Activated naive CD4-positive, alpha-beta T cell treated with anti-CD3 and anti-CD28 coated beads, Interleukin-2, amount 50 U/mL, for 72 hours (primary cell): ENCODE data around the gene DDC. TPM values are rescaled to one million over a fixed set of nuclear protein-coding genes. Genes with fewer than 3 reads are reported as not detected.
A peak's percentile ranks its signal among the peaks of the same experiment; 100 is the strongest.
"Not testable (repeated sequence)": the region's sequence is repeated elsewhere in the genome, so short reads cannot be mapped to it uniquely, and the experiment has no call there.

Experiments
- ATAC-seq, 2 donors: fragments of 150-1000 bp; cut with Tn5 transposase; 2 replicates each; pipeline ENCODE4 v1.10.0; 2021; ENCODE audit warnings: mild to moderate bottlenecking in 2 of 2, moderate library complexity in 2 of 2
- DNase-seq, 2 donors: peaks; one replicate each; pipeline ENCODE4 v3.0.0; 2021 to 2022; ENCODE audit warnings: low spot score in 2 of 2
- H3K27ac Mint-ChIP-seq, 2 donors: one replicate each; pipeline ENCODE4 v1.8.0; 2022; ENCODE audit warnings: mild to moderate bottlenecking in 2 of 2, mixed read lengths in 2 of 2
- H3K36me3 Mint-ChIP-seq, 2 donors: one replicate each; pipeline ENCODE4 v1.8.0; 2022; ENCODE audit warnings: mixed read lengths in 2 of 2
- H3K9me3 Mint-ChIP-seq, 2 donors: one replicate each; pipeline ENCODE4 v1.8.0; 2022; ENCODE audit warnings: mixed read lengths in 2 of 2
- total RNA-seq, 2 donors: library from RNA; stranded (reverse); gene quantifications; one replicate each; pipeline ENCODE4 v1.2.3, GENCODE V29; 2022

The DDC gene
- total RNA-seq, 2 donors from 2014 or later: 0.43 TPM; not detected in 1

DNA sequence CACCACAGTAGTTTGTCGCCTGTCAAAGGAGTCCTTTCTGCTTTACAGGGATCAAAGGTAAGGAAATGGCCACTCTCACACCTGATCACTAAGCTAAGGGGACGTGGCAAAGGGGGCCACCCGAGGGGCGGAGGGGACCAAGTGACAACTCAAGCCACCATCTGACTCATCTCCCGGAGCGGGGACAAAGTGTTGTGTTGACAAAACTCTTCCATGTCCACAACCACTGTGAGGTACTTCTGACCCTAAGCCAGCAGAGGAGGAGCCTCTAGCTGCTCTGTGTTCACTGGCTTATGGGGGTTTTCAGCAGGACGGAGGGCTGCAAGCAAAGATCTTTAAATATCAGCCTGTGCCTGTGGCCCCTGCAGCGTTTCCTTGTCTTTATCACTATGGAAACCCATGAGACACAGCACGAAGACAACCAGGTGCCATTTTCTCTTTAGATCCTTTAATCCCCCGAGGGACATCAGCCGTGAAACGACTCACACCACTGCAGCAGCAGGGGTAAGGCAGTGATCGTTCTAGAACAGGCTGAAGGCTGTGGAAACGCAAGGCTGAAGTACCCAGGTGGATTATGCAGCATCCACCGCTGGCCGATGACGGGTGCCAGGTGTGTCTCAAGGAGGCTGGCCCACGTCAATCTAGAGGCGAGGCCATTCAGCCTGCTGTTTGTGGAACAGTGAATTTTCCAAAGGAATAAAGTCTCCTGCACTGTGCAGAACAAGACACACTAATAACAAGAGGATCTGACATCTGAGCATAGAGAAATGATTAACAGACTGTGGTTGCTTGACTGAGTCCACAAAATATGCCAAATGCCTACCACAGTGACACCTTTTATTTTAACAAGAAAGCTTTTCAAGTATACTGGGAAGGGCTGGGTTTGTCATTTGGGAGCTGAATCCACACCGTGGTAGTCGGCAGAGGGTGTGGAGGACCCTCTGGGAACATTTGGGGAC lies 26.6 kb upstream of the DDC start:
- DNase-seq (no peak), ATAC-seq (no peak)
- H3K36me3 Mint-ChIP-seq: no peaks in the 10 kb centered on the region
- H3K9me3 Mint-ChIP-seq: no peaks in the 10 kb centered on the region
- H3K27ac Mint-ChIP-seq: no peak overlapping the region

DNA sequence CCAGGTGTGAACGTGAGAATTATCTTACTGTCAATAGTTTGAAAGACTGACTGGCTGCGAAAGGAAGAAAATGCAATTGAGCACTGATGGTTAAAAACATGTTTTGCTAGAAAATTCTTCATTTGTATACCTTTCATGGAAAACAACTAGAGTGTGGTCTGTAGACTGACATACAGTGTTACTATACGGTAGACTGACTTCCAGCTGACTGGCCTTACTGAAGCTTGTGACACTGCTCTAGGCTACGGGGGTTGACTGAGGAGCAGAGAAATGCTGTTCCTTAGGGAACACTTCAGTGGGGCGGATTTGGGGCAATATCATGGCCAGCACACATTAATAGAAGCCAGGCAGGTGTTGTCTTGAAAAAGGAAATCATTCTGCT lies 25.9 kb upstream of the DDC start:
- no peak overlapping the region for H3K27ac Mint-ChIP-seq
- no peak for DNase-seq
- H3K9me3 Mint-ChIP-seq: no peaks in the 10 kb centered on the region
- H3K36me3 Mint-ChIP-seq: no peaks in the 10 kb centered on the region
- no peak for ATAC-seq

DNA sequence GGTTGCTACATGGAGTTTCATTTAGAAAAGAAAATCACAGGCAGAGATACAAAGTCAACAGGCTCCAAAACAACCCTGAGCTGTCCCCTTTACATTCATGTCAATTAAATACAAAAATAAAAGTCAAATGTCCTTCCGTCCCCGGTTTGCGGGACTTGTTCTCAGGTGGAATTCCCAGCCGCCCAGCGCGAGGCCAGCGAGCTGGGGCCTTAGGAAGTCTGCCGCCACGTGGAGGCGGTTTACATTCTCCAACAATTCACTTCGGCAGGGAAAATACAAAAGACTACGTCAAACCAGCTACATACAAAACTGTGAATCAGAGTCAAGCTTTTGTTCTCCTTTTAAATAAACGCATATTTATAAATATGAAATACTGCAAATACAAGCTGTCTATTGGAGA lies 25.3 kb upstream of the DDC start:
- DNase-seq (no peak), ATAC-seq (no peak)
- Mint-ChIP-seq H3K9me3 (no peaks in the 10 kb centered on the region), H3K27ac (no peak overlapping the region), H3K36me3 (no peaks in the 10 kb centered on the region)

DNA sequence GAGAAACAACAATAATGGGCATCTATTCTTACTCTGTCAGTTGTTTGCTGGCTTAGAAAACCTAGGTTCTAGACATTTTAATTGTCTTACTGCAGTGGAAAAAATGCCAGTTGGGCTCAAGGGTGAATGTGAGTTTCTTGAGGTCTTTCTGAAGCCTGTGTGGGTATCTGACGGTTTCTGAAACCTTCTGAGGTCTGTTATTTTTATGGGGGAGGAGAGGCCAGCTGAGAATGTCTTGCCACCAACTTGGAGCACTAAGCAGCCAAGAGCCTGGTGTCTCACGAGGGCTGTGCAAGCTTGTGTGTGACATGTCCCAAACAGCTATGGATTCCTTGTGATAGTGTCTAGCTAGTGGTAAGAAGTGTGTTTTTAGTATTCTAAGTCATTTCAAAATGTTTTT lies 24.2 kb upstream of the DDC start:
- ATAC-seq: no peak
- no peak for DNase-seq
- Mint-ChIP-seq H3K9me3 (no peaks in the 10 kb centered on the region), H3K27ac (no peak overlapping the region), H3K36me3 (no peaks in the 10 kb centered on the region)

DNA sequence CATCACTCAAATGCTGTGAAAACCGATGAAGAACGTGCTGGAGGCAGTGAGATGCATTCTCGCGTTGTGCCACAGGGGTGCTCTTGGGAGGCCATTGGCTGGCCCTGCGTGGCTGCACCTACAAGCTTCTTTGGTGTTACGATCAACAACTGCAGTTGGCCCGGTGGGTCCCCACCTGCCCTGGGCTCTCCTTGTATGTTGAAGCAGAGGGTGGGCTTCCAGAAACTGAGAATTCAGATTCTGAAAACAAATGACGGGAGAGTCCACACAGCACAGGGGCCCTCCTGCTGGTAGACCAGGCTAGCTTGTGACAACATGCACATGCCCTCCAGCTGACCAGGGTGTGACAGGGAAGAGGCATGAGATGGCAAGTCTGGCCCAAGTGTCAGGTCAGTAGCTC lies 23.7 kb upstream of the DDC start:
- Mint-ChIP-seq H3K27ac (no peak overlapping the region), H3K9me3 (peaks cover 0 to 2% of the 10 kb centered on the region in 2 donors), H3K36me3 (peaks cover 2 to 3% of the 10 kb centered on the region in 2 donors)
- ATAC-seq (no peak), DNase-seq (no peak)

DNA sequence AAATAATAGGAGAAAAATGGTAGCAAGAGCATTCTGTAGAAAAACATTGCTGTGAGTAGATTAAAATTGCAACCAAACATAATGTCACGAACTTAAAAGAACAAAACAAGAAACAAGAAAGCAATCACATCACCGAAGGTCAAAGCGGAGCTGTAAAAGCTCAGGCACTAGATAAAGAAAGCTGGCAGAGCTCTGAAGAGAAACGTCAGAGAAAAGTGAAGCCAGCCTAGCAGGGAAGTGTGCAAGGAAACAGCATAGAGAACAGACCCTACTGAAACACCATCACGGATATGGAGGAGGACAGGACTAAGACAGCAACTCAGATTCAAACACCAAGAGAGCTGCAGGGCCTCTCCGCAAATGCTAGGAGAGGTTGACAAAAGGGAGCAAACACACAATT lies 22.5 kb upstream of the DDC start:
- no peak for ATAC-seq
- H3K27ac Mint-ChIP-seq: no peak overlapping the region
- DNase-seq: no peak
- peaks cover 10% of the 10 kb centered on the region in 2 donors for H3K36me3 Mint-ChIP-seq
- peaks cover 0 to 13% of the 10 kb centered on the region in 2 donors for H3K9me3 Mint-ChIP-seq

DNA sequence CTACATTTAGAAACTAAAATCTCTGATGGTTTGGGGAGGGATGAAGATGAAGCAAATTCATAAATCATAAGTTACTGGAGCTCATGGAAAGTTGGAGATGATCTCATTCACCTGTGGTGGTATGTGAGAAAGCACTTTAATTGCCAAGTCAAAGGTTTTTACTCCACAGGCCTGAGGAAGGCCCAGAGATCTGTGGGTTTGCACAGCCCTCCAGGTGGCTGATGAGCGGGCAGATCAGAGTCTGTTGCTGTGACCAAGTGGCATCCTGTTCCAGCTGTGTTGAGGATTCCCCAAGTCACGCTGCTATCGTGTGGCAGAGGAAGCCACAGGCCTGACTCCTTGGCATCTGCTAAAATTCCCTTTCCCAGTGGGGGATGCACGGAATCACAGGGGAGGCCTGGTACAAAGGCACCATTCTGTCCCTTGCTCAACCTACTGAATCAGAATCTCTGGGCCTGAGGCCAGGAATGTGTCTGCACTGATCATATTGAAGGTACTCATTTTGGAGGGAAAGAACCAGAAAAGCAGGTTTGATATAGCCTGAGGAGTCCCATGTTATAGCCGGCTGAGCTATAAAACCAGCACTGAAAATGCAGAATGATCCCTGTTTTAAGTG lies 19.7 kb upstream of the DDC start:
- ATAC-seq (no peak), DNase-seq (no peak)
- peaks cover 0 to 18% of the 10 kb centered on the region in 2 donors for H3K9me3 Mint-ChIP-seq
- H3K27ac Mint-ChIP-seq: no peak overlapping the region
- peaks cover 10 to 16% of the 10 kb centered on the region in 2 donors for H3K36me3 Mint-ChIP-seq

DNA sequence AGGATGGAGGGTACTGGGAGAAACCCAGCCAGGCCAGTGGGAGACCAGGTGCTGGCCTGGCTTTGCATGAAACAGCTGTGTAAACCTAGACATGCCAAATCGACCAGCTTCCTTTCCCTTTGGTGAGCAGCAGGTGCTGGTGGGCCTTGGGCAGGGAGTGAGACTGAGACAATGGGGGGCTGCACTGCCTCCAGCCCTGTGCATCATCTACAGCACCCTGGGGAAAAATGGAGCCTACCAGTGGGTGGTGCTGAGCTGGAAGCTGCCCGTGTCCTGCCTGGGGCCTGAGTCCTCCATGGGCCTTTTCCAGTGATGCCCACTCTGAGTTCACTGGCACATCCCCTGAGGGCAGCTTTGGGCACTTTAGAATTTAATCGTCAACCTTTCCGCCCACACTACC lies 19.2 kb upstream of the DDC start:
- ATAC-seq: no peak
- Mint-ChIP-seq H3K9me3 (peaks cover 0 to 18% of the 10 kb centered on the region in 2 donors), H3K36me3 (peaks cover 10 to 16% of the 10 kb centered on the region in 2 donors), H3K27ac (no peak overlapping the region)
- no peak for DNase-seq

DNA sequence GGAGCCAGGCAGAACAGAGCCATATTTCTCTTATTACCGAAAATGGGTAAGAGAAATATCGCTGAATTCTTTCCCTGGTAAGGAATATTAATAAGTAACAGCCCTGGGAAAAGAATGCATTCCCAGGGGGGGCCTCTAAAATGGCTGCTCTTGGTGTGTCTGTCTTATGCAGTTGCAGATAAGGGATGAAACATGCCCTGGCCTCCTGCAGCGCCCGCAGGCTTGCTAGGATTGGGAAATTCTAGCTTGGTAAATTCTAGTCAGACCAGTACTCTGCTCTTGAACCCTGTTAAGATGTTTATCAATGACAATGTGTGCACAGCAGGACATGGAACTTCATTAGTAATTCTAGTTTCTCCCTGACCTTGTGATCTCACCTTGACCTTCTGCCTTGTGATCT lies 18.1 kb upstream of the DDC start:
- Mint-ChIP-seq H3K9me3 (peaks cover 0 to 18% of the 10 kb centered on the region in 2 donors), H3K36me3 (peaks cover 10 to 16% of the 10 kb centered on the region in 2 donors)
- H3K27ac Mint-ChIP-seq, DNase-seq, ATAC-seq: not testable (repeated sequence)

DNA sequence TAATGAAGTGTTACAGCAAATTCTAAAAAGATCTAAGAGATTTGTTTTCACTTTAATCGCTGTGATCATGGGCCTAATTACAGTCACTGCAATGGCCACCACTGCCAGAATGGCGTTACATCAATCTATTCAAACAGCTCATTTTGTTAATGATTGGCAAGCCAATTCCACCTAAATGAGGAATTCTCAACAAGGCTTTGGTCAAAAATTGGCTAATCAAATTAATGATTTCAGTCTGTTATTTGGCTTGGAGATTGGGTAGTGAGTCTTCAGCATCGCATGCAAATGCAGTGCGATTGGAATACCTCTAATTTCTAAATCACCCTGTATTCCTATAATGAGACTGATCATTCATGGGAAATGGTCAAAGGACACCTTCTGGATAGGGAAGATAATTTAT lies 17.1 kb upstream of the DDC start:
- Mint-ChIP-seq H3K36me3 (peaks cover 10 to 21% of the 10 kb centered on the region in 2 donors), H3K9me3 (peaks cover 8 to 24% of the 10 kb centered on the region in 2 donors)
- H3K27ac Mint-ChIP-seq, DNase-seq, ATAC-seq: not testable (repeated sequence)

DNA sequence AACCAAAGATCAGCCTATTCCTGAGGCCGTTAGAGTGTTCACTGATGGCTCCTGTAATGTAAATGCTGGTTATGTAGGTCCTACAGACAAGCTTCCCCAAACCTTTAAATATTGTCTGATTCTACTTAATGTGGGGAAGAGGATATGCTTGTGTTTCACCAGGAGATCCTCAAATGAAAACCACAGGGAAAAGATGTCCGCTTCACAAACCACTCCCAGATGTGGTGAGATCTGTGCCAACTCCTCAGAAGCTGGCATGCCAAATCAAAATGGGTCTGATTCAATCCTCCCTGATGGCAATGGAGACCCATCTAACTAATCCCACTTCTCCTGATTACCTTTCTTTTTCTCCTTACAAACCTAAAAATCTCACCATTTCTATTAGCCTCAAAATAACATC lies 15.5 kb upstream of the DDC start:
- Mint-ChIP-seq H3K36me3 (peaks cover 16 to 26% of the 10 kb centered on the region in 2 donors), H3K9me3 (peaks cover 15 to 30% of the 10 kb centered on the region in 2 donors)
- not testable (repeated sequence) for DNase-seq, ATAC-seq, H3K27ac Mint-ChIP-seq

DNA sequence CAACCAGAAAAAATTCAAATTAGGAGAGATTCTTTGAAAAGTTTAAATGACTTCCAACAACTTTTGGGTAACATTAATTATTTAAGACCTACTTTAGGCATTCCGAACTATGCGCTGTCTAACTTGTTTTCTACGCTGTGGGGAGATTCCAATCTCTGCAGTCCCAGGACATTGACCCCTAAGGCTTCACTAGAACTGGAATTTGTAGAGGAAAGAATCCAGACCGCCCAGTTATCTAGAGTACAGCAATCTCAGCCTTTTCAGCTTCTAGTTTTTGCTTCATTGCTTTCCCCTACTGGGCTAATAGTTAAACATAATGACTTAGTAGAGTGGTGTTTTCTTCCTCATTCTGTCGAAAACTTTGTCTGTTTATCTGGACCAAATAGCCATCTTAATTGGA lies 14.9 kb upstream of the DDC start:
- Mint-ChIP-seq H3K36me3 (peaks cover 16 to 26% of the 10 kb centered on the region in 2 donors), H3K9me3 (peaks cover 21 to 30% of the 10 kb centered on the region in 2 donors), H3K27ac (no peak overlapping the region)
- no peak for DNase-seq
- ATAC-seq: no peak

DNA sequence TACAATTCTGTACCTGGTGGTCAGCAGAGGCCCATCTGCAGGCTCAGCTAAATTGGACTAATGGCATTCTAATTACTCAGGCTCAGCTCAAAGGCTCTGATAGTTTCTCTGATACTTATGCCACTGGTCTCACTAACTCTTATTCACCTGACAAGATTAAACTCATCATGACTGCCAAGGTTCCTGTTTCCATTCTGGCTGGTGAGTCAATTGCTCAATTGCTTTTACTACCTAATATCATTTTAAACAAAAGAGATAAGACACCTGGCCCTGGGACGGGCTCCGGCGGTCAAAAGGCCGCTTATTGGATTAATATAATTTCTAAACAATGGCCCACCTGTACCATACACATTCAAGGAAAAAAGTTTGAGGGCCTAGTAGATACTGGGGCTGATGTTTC lies 12.9 kb upstream of the DDC start:
- H3K27ac Mint-ChIP-seq, ATAC-seq, DNase-seq: not testable (repeated sequence)
- Mint-ChIP-seq H3K9me3 (peaks cover 20 to 21% of the 10 kb centered on the region in 2 donors), H3K36me3 (peaks cover 6 to 17% of the 10 kb centered on the region in 2 donors)

DNA sequence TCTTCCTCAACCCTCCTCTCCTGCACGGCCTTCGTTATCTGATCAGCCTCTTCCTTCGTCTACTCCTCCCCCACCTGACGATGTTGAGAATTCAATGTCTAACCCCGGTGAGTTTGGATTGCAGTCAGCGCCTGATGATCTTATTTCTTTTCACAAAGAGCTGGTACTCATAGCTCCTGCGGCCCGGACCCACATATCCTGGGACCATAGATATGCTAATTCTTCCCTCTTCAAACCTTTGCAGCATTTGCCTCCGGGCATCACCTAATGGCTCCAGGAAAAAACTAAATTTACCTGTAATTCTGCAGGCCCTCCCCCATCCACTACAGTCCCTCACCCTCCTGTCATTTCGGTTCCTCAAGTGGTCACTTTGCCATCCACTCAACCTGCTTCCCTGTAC lies 12.4 kb upstream of the DDC start:
- ATAC-seq: no peak
- no peak overlapping the region for H3K27ac Mint-ChIP-seq
- H3K9me3 Mint-ChIP-seq: peaks cover 15 to 21% of the 10 kb centered on the region in 2 donors
- no peak for DNase-seq
- H3K36me3 Mint-ChIP-seq: peaks cover 6 to 14% of the 10 kb centered on the region in 2 donors

DNA sequence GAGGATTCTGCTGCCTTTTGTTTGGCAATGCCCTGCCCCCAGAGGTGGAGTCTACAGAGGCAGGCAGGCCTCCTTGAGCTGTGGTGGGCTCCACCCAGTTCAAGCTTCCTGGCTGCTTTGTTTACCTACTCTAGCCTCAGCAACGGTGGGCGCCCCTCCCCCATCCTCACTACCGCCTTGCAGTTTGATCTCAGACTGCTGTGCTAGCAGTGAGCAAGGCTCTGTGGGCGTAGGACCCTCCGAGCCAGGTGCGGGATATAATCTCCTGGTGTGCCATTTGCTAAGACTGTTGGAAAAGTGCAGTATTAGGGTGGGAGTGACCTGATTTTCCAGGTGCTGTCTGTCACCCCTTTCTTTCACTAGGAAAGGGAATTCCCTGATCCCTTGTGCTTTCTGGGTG lies 11.2 kb upstream of the DDC start:
- DNase-seq, ATAC-seq, H3K36me3 Mint-ChIP-seq, H3K27ac Mint-ChIP-seq: not testable (repeated sequence)
- peaks cover 12 to 21% of the 10 kb centered on the region in 2 donors for H3K9me3 Mint-ChIP-seq

DNA sequence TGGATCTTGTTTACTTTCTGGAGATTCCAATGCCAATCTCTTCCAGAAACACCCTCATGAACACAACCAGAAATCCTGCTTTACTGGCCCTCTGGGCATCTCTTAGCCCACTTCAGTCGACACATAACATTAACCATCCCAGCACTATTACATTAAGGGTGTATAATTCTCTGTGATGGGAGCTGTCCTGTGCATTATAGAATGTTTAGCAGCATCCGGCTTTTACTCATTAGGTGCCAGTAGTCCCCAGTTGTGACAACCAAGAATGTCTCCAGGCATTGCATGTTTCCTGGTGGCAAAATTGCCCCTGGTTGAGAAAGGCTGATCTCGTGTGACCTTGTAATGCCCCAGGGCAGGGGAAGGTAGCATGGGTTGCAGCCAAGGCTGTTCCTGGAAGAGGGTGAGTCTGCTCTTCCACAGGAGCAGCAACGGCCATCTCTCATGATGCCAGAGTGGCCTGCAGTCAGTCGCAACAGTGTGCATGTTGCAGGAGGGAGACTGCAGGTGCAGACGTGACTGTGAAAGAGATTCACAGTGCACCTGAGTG lies 2.6 kb upstream of the DDC start:
- ATAC-seq (no peak), DNase-seq (no peak)
- H3K36me3 Mint-ChIP-seq: no peaks in the 10 kb centered on the region
- peaks cover 0 to 3% of the 10 kb centered on the region in 2 donors for H3K9me3 Mint-ChIP-seq
- H3K27ac Mint-ChIP-seq: peak overlapping the region in 1 of 2 donors; percentile 66

DNA sequence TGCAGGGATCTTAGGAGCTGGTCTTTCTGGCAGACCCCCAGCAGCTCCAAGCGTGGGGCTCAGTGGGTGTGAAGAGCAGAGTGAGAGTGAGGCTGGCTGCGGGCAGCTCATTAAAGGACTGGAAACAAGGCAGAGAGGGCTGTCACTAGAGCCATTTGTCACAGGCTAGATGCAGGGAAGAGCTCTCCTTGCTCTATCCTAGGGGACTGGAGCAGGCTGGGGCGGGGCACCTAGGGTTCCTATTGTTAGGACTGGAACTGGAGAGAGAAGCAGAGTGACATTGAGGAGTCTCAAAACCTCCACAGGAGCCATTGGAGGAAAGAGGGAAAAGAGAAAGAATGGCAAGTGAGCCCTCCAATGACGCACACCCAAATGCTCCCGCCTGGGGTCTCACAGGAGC lies 772 bp upstream of the DDC start:
- no peaks in the 10 kb centered on the region for H3K36me3 Mint-ChIP-seq
- H3K27ac Mint-ChIP-seq: no peak overlapping the region
- ATAC-seq: no peak
- H3K9me3 Mint-ChIP-seq: peaks cover 0 to 3% of the 10 kb centered on the region in 2 donors
- no peak for DNase-seq
